Measurements from ENCODE around the gene ATP2B3. TPM values are rescaled to one million over a fixed set of nuclear protein-coding genes. Genes with fewer than 3 reads are reported as not detected.

Gene ATP2B3
- total RNA-seq (2014; rRNA removed; shearing (Covaris generic)): 0.03 TPM in 1 of 2 replicates, not detected in the other
- 0.05 TPM in 1 of 2 replicates, not detected in the other for polyA plus RNA-seq (2015; cell fraction: cytosol; rRNA removed)
- not detected in 2 replicates for polyA plus RNA-seq (2015; cell fraction: nucleus; rRNA removed)

- no peak for DNase-seq (ENCODE audit: low read depth)
Measured at GRCh38 chrX:153517423-153517822, at the start of gene ATP2B3. ATP2B3 (plus strand) TSS chrX:153517642; CDS start chrX:153536248, 18,606 bp downstream.

DNA sequence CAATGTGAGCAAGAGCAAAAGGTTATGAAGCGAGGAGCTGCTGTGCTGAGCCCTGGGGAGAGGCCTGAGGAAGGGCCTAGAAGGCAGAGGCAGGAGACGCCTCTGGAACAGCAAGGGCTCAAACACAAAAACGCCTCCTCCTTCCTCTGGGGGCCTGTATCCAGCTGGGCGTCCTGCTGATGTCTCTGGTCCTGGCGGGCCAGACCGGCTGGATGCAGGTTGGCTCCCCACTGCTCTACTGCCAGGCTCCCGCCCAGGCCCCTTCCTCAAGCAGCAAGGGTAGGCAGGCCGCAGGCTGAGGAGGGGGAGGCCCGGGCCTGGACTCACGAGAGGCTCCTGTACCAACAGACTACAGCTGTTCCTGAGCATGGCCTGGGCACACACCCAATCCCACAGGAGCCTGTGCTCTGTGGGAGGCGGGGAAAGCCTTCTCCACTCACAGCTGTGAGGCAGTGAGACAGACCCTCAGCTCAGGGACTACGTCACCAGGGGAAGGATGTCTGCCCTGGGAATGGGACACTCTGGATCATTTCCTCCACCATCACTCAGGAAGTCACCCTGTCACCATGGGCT is 49.3 kb upstream of the ATP2B3 start:
- DNase-seq (ENCODE audit: low read depth): no peak

DNA sequence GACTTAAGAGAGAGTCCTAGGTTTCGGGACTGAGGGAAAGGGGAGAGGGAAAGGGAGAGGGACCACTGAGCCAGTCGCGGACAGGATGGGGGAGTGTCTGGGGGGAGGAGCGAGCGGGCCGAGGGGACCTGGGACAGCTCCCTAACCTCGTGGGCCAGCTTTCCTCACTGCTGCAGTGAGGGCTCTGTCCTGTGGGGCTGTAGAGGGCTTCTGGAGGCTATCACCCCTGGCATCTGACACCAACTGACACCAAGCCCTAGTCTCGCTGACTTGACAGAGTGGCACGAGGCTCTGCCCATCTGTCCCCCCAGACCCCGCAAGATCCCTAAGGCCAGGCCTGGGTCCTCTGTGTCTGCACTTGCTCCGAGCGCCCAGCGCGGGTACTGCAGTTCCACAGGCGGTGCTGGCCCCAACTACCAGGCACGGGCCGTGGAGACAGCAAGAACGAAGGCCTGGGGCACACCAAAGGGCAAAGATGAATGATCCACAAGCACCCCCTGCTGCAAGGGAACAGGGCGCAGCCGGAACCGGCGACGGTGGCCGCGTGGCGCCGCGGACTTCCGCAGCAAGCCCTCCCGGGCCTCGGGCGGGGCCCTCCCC is 47.5 kb upstream of the ATP2B3 start:
- DNase-seq (ENCODE audit: low read depth): peak; percentile 26

GRCh38 chrX:153470411-153471363 is 46.8 kb upstream of the ATP2B3 start, which contains the start of gene HAUS7:
HAUS7 (minus strand) TSS chrX:153470576; CDS start chrX:153470557, 19 bp downstream.
- peak; percentile 83 for DNase-seq (ENCODE audit: low read depth)

DNA sequence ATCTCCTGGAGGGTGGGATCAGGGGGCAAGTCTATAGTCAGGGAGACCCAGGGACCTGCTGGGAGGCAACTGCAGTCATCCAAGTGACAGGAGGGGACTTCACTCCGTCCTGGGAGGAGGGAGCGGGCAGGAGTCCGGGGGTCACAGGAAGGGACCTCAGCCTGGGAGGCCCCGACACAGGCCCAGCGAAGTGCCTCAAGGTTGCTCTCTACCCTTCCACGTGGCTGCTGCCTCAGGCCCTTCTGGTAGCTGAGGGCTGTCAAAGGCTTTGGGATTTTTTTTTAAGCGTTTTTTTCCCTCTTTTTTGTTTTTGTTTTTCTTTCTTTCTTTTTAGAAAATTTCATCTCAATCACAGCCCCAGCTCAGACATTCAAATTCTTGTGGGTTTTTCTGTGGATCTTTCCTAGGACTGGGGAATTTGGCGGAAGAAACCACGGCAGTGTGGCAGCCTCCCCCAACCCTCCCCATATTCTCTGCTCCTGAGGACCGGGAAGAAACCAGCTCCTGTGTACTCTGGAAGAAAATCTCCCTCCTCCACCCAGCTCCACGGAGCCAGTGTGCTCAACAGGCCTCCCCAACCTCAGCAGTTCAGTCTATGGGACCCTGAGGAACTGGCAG is 45.7 kb upstream of the ATP2B3 start:
- no peak for DNase-seq (ENCODE audit: low read depth)

- no peak for DNase-seq (ENCODE audit: low read depth)
Measured at GRCh38 chrX:153473126-153473525, 44.3 kb upstream of the ATP2B3 start.

DNA sequence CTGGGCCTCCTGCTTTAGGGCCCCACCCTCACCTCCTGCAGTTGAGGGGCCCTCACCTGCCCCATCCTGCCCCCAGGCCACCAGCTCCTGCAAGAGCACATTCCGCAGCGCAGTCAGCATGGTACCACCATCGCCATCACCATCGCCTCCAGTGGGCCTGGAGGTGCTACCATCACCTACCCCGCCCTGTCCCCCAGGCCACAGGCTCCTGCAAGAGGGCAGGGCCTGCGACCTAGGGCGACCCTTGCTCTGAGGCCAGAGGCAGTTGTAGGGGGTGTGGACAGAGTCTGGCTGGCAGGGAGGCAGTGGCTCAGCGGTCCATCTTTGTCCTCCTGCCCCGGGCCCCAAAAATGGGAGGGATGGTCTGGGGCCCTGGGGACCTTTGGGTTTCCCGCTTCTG is 43.2 kb upstream of the ATP2B3 start:
- DNase-seq (ENCODE audit: low read depth): no peak

GRCh38 chrX:153474718-153475117 is 42.7 kb upstream of the ATP2B3 start:
- DNase-seq (ENCODE audit: low read depth): no peak

DNA sequence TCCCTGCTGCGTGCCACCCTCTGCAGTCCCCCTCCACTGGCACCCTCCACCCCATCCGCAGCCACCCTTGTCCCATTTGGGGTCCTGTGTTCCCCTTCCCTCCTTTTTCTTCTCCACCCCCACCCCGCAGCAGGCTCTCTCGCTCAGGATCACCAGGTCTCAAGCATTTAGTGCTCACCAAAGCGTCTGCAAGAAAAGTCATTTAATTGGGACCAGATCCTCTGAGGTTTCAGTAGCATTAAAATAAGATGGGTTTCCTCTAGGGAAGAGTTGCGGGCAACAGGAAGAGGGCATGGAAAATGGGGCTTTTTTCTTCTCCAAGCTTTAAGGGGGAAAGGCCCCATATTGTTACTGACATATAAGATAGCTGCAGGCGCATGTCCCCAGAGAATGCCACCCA is 42.2 kb upstream of the ATP2B3 start:
- no peak for DNase-seq (ENCODE audit: low read depth)

DNA sequence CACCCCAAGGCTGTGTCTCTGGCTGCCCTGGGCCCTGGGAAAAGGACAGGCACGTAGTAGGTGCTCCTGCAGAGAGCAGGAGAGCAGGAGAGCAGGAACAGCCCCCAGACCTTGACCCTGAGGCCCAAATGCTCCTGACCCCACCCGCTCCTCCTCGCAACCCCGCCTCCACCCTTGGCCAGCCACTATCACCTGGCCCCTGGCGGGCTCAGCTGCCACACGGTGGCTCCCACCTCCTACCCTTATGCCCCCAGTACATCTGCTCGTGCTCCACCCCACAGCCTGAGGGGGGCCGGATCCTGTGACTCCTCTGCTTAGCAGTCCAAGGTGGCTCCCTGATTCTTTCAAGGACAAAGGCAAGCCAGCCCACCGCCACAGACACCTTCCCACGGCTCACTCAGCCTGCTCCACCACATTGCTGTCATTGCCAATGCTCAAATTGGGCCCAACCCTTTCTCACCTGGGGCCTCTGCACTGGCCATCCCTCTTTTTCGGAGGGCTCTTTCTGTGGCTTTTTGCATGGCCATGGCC is 41.6 kb upstream of the ATP2B3 start:
- DNase-seq (ENCODE audit: low read depth): no peak

- peak; percentile 15 for DNase-seq (ENCODE audit: low read depth)
Measured at GRCh38 chrX:153476666-153477363, 40.6 kb upstream of the ATP2B3 start.

GRCh38 chrX:153477364-153477857 is 40.0 kb upstream of the ATP2B3 start:
- no peak for DNase-seq (ENCODE audit: low read depth)

- no peak for DNase-seq (ENCODE audit: low read depth)
Measured at GRCh38 chrX:153477901-153478300, 39.5 kb upstream of the ATP2B3 start.

GRCh38 chrX:153478746-153479145 is 38.7 kb upstream of the ATP2B3 start:
- DNase-seq (ENCODE audit: low read depth): no peak

- no peak for DNase-seq (ENCODE audit: low read depth)
Measured at GRCh38 chrX:153481043-153481442, 36.4 kb upstream of the ATP2B3 start.

DNA sequence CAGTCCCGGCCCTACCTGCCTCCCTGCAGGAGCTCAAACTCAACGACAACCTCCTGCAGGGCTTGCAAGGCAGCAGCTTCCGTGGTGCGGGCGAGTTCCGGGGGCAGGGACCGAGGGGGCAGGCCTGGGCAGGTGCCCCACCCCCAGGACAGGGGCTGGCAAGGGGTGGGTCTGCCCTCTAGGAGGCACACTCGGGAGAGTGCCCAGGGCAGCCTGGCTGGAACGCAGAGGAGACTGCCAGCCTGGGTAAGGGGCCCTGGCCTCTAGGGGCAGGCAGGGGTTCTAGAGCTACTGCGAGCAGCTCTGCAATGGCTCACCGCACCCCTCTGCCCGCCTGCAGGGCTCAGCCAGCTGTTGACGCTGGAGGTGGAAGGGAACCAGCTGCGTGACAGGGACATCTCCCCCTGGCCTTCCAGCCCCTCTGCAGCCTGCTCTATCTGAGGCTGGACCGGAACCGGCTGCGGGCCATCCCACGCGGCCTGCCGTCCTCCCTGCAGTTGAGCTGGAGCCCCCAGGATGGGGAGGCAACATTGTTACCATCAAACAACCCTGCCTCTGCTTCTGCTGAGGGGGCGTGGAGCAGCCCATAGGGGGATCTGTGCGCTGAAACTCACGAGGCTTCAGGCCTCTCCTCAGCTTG is 34.9 kb upstream of the ATP2B3 start:
- no peak for DNase-seq (ENCODE audit: low read depth)

DNA sequence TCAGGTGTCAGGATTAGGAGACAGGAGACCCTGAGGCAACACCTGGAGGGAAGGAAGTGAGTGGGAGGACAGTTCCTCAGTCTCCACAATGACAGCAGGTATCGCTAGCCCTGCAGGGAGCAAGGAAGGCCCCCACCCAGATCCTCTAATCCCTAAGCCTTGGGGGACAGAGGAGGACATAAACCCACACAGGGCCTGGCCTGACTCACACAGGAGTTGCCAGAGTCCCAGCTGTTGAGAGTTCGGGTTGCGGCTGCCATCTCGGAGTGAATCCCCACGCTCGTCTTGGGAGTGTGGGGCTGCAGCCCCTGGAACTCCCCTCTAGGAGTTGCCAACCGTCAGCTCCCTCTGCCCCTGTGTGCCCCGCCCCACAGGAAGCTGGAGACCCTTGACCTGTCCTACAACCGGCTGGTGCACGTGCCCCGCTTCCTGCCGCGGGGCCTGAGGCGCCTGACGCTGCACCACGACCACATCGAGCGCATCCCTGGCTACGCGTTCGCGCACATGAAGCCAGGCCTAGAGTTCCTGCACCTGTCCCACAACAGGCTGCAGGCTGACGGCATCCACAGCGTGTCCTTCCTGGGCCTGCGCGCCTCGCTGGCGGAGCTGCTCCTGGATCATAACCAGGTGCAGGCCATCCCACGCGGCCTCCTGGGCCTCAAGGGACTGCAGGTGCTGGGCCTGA is 31.9 kb upstream of the ATP2B3 start:
- DNase-seq (ENCODE audit: low read depth): no peak

DNA sequence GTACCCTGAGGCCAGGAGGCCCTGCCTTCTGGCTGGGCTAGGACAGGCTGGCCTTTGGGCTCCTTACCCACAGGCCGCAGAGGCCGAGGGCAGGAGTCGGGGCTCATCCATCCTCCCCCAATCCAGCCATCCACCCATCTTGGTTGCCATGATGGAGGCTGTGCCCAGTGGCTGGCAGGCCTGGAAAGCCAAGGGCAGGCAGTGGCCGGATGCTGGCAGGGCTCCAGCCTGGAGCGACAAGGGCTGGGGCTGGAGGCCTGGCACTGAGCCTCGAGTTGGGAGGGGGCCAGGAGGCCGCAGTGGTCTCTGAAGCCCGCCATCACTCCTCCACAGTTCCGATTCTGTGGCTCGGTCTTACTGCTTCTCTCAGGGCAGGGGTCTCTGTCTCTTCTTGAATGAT is 31.3 kb upstream of the ATP2B3 start:
- no peak for DNase-seq (ENCODE audit: low read depth)

GRCh38 chrX:153487590-153488071 is 29.8 kb upstream of the ATP2B3 start:
- DNase-seq (ENCODE audit: low read depth): no peak

Data from HT1080 (cell line).